Measurements from ENCODE around the gene ATXN2.

DNA sequence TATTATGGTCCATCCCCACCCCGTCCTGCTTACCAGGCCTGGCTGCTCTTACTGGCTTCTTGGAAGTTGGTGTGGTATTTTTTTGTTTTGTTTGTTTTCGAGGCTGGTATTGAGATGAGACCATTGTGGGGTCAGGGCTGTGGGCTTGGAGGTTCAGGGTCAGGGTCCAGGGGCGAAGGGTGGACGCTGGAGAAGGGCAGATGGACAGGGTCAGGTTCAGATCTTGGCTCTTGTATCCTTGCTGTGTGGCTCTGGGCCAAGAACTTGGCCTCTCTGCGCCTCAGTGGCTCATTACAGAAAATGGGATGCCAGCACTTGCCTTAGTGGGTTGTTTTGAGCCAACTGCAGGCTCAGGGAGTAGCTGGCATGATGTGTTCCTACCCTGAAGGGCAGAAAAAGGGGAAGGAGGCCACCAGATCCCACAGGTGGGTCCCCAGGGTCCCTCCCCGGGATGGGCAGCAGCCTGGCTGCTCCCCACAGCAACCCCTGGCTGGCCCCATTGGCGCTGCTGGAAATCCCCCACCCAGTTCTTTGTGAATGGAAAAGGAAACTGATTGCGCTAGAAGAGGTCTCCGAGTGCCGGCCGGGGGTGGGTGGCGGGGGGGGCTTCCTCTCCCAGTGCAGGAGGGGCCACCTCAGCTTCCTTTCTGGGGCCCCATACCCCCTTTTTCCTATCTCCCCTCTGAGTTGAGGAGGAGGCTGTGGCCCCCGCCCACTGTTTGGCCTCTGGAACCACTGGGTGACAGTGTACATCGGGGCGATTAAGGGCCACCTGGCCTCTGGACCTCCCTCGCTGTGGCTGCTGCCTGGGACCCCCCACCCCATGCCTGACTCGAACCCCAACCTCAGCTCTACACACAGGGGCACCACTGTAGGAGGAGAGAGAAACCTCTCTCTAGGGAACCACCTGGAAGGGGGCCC, 168.4 kb downstream of the ATXN2 start:
- TF ChIP-seq, protein P1, sequence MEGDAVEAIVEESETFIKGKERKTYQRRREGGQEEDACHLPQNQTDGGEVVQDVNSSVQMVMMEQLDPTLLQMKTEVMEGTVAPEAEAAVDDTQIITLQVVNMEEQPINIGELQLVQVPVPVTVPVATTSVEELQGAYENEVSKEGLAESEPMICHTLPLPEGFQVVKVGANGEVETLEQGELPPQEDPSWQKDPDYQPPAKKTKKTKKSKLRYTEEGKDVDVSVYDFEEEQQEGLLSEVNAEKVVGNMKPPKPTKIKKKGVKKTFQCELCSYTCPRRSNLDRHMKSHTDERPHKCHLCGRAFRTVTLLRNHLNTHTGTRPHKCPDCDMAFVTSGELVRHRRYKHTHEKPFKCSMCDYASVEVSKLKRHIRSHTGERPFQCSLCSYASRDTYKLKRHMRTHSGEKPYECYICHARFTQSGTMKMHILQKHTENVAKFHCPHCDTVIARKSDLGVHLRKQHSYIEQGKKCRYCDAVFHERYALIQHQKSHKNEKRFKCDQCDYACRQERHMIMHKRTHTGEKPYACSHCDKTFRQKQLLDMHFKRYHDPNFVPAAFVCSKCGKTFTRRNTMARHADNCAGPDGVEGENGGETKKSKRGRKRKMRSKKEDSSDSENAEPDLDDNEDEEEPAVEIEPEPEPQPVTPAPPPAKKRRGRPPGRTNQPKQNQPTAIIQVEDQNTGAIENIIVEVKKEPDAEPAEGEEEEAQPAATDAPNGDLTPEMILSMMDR (conservative IDR thresholded peaks at IDR 0.05; ENCODE audit: low read depth, low read length) = no peak
- no peak for TF ChIP-seq EZH2 (IDR thresholded peaks at IDR 0.05; ENCODE audit: low read length, unreplicated experiment)
- TF ChIP-seq EZH2phosphoT487 (IDR thresholded peaks at IDR 0.05; ENCODE audit: borderline replicate concordance, low read length) = no peak
